Activated B cell treated with CpG ODN at 0.5 μM for 24 hours (primary cell): Measurements from ENCODE around the gene COL1A1. TPM values are rescaled to one million over a fixed set of nuclear protein-coding genes. Genes with fewer than 3 reads are reported as not detected.

Experiments used
- ATAC-seq: fragments of 200-7000 bp; cut with Tn5 transposase; one replicate; pipeline ENCODE4 v1.10.0; 2021; ENCODE audit warnings: low read depth, mild to moderate bottlenecking, moderate library complexity
- CTCF ChIA-PET: fragments of 350-600 bp; sonication (Branson Sonifier 250); formaldehyde crosslinking; loops from one replicate; lab custom pipeline; 2021; ENCODE audit warnings: antibody characterized with exemption; lab: Charles Lee
- POLR2A ChIA-PET: fragments of 350-600 bp; sonication (Branson Sonifier 250); formaldehyde crosslinking; loops from one replicate; lab custom pipeline; 2021; ENCODE audit warnings: antibody characterized with exemption; lab: Charles Lee
- DNase-seq: peaks from one replicate; pipeline ENCODE4 v3.0.0; 2022
- H3K27ac Mint-ChIP-seq: one replicate; pipeline ENCODE4 v1.8.0; 2020; ENCODE audit warnings: mixed read lengths
- H3K27me3 Mint-ChIP-seq: one replicate; pipeline ENCODE4 v1.8.0; 2021; ENCODE audit warnings: mixed read lengths
- H3K36me3 Mint-ChIP-seq: one replicate; pipeline ENCODE4 v1.8.0; 2021; ENCODE audit warnings: low read depth, mixed read lengths
- H3K4me1 Mint-ChIP-seq: one replicate; pipeline ENCODE4 v1.8.0; 2021; ENCODE audit warnings: mixed read lengths
- H3K4me3 Mint-ChIP-seq: one replicate; pipeline ENCODE4 v1.8.0; 2020; ENCODE audit warnings: mild to moderate bottlenecking, mixed read lengths
- H3K9me3 Mint-ChIP-seq: one replicate; pipeline ENCODE4 v1.8.0; 2020; ENCODE audit warnings: mixed read lengths
- CTCF ChIP-seq: fragments of 200-600 bp; IDR thresholded peaks from one replicate; pipeline ENCODE4 v1.8.0; 2022; ENCODE audit warnings: antibody characterized with exemption, mild to moderate bottlenecking
- intact Hi-C: fragments of 100-400 bp; cut with micrococcal nuclease; formaldehyde crosslinking; loops from one replicate; pipeline ENCODE4 v1.15.1; 2024
- total RNA-seq: library from RNA; stranded (reverse); gene quantifications from 2 replicates; pipeline ENCODE4 v1.2.3, GENCODE V29; 2022

COL1A1 gene
- total RNA-seq, 1 donor from 2014 or later: 9.2 TPM

GRCh38 chr17:50188921-50189549, 12.4 kb downstream of the COL1A1 start:
- Mint-ChIP-seq H3K27me3 (no peaks in the 10 kb centered on the region), H3K4me3 (no peak overlapping the region), H3K9me3 (no peaks in the 10 kb centered on the region), H3K4me1 (peaks cover 45% of the 10 kb centered on the region), H3K27ac (no peak overlapping the region), H3K36me3 (peaks cover 12% of the 10 kb centered on the region)
- ChIA-PET POLR2A (interaction anchor here (0.5 kb wide), 1 partner anchor 40 kb away, joined by 4 read pairs; no protein-coding TSS in a partner anchor), CTCF (interaction anchor here (1.0 kb wide), 1 partner anchor 9 kb away, joined by 4 read pairs; no protein-coding TSS in a partner anchor)
- DNase-seq (no peak), ATAC-seq (no peak)
- intact Hi-C loops: no loop called here
- TF ChIP-seq CTCF: no peak

GRCh38 chr17:50188531-50188920, 12.9 kb downstream of the COL1A1 start:
- ChIA-PET POLR2A (no interaction called here), CTCF (interaction anchor here (1.0 kb wide), 1 partner anchor 10 kb away, joined by 4 read pairs; no protein-coding TSS in a partner anchor)
- no peaks in the 10 kb centered on the region for H3K27me3 Mint-ChIP-seq
- TF ChIP-seq CTCF: no peak
- H3K4me3 Mint-ChIP-seq: no peak overlapping the region
- no peaks in the 10 kb centered on the region for H3K9me3 Mint-ChIP-seq
- intact Hi-C loops: no loop called here
- H3K36me3 Mint-ChIP-seq: peaks cover 12% of the 10 kb centered on the region
- H3K4me1 Mint-ChIP-seq: peaks cover 45% of the 10 kb centered on the region
- ATAC-seq (no peak), DNase-seq (no peak)
- H3K27ac Mint-ChIP-seq: no peak overlapping the region

- no peak for DNase-seq
- ChIA-PET POLR2A (no interaction called here), CTCF (interaction anchor here (1.0 kb wide), 1 partner anchor 10 kb away, joined by 4 read pairs; no protein-coding TSS in a partner anchor)
- intact Hi-C loops: no loop called here
- no peak overlapping the region for H3K4me3 Mint-ChIP-seq
- H3K9me3 Mint-ChIP-seq: no peaks in the 10 kb centered on the region
- no peaks in the 10 kb centered on the region for H3K27me3 Mint-ChIP-seq
- no peak for ATAC-seq
- H3K36me3 Mint-ChIP-seq: peaks cover 10% of the 10 kb centered on the region
- peaks cover 45% of the 10 kb centered on the region for H3K4me1 Mint-ChIP-seq
- H3K27ac Mint-ChIP-seq: no peak overlapping the region
- no peak for TF ChIP-seq CTCF
Measured at GRCh38 chr17:50187751-50188530, 13.5 kb downstream of the COL1A1 start.

- POLR2A ChIA-PET: no interaction called here
- Mint-ChIP-seq H3K4me1 (peaks cover 43% of the 10 kb centered on the region), H3K9me3 (no peaks in the 10 kb centered on the region), H3K4me3 (no peak overlapping the region), H3K36me3 (peaks cover 10% of the 10 kb centered on the region), H3K27ac (no peak overlapping the region), H3K27me3 (no peaks in the 10 kb centered on the region)
- no peak for ATAC-seq
- CTCF ChIA-PET: no interaction called here
- DNase-seq: no peak
- no peak for TF ChIP-seq CTCF
- intact Hi-C loops: no loop called here
Measured at GRCh38 chr17:50187394-50187725, 14.1 kb downstream of the COL1A1 start.

GRCh38 chr17:50186661-50187393, 14.6 kb downstream of the COL1A1 start:
- peak overlapping the region; percentile 24 for H3K27ac Mint-ChIP-seq
- H3K4me1 Mint-ChIP-seq: peaks cover 40% of the 10 kb centered on the region
- H3K4me3 Mint-ChIP-seq: no peak overlapping the region
- intact Hi-C loops: no loop called here
- H3K27me3 Mint-ChIP-seq: no peaks in the 10 kb centered on the region
- POLR2A ChIA-PET: no interaction called here
- H3K9me3 Mint-ChIP-seq: no peaks in the 10 kb centered on the region
- no peak for TF ChIP-seq CTCF
- no peak for DNase-seq
- H3K36me3 Mint-ChIP-seq: peaks cover 10% of the 10 kb centered on the region
- CTCF ChIA-PET: no interaction called here
- ATAC-seq: no peak
